Measurements from ENCODE around the gene PABPN1. TPM values are rescaled to one million over a fixed set of nuclear protein-coding genes. Genes with fewer than 3 reads are reported as not detected.

Gene PABPN1
- total and polyA plus RNA-seq, 9 of the 15 experiments (the other 6 are each of a cell fraction or from before 2014, with no cell fraction given) = 32.6 to 388 (median 178) TPM

- TF ChIP-seq NR0B1 (IDR thresholded peaks at IDR 0.05; ENCODE audit: partially characterized antibody) (no peak), RBFOX2 (IDR thresholded peaks at IDR 0.05; ENCODE audit: low read depth, low read length) (no peak), ILF3 (IDR thresholded peaks at IDR 0.05; ENCODE audit: borderline replicate concordance) (no peak), ATF3 (IDR thresholded peaks at IDR 0.05) (no peak), ATF3 (CRISPR knock-in tag; conservative IDR thresholded peaks at IDR 0.05) (no peak), ZBTB2 (IDR thresholded peaks at IDR 0.05) (peak; percentile 47; the same call in 1 of the 2 replicates), MXI1 (IDR thresholded peaks at IDR 0.05; ENCODE audit: low read depth, low read length) (no peak), PURB (CRISPR knock-in tag; IDR thresholded peaks at IDR 0.05; ENCODE audit: low read depth) (no peak), ELF4 (CRISPR knock-in tag; IDR thresholded peaks at IDR 0.05) (peak; percentile 81), IRF9 (tag; IDR thresholded peaks at IDR 0.05) (no peak), HDAC6 (IDR thresholded peaks at IDR 0.05; ENCODE audit: low read depth, low read length) (no peak), ZFP91 (CRISPR knock-in tag; IDR thresholded peaks at IDR 0.05) (no peak), ZNF253 (CRISPR knock-in tag; conservative IDR thresholded peaks at IDR 0.05) (no peak), LCOR (CRISPR knock-in tag; IDR thresholded peaks at IDR 0.05) (no peak), CTCFL (IDR thresholded peaks at IDR 0.05; ENCODE audit: borderline replicate concordance, insufficient read depth, low read depth, low read length, poor library complexity, severe bottlenecking) (peak; percentile 79), ZFX (CRISPR knock-in tag; IDR thresholded peaks at IDR 0.05) (peak; percentile 48), MEIS2 (IDR thresholded peaks at IDR 0.05; ENCODE audit: partially characterized antibody) (peak; percentile 12), GABPB2 (CRISPR knock-in tag; conservative IDR thresholded peaks at IDR 0.05) (no peak), ZNF764 (CRISPR knock-in tag; IDR thresholded peaks at IDR 0.05; ENCODE audit: low read depth) (no peak)
These were observed 26.3 kb upstream of the PABPN1 start (continued) for GRCh38 chr14:23294734-23295561.

Data from K562 (cell line).